Liver (tissue), 9 donors: ENCODE measurements around the gene MYADML2. TPM values are rescaled to one million over a fixed set of nuclear protein-coding genes. Genes with fewer than 3 reads are reported as not detected.

Source experiments
- DNase-seq: peaks from one replicate; pipeline ENCODE4 v3.0.0-alpha.2; 2017; ENCODE audit warnings: low spot score
- H3K27ac ChIP-seq, 2 donors: one replicate each; pipeline ENCODE4 v1.7.0; 2013; ENCODE audit warnings: inconsistent platforms in 2 of 2, low read length in 2 of 2, control low read depth in 1 of 2, low read depth in 1 of 2, mild to moderate bottlenecking in 1 of 2
- H3K27me3 ChIP-seq, 4 donors: one replicate each; pipeline versions ENCODE4 v1.6.1 to v1.7.0; 2013; ENCODE audit warnings: low read length in 3 of 4, inconsistent platforms in 1 of 4, mild to moderate bottlenecking in 1 of 4, moderate library complexity in 1 of 4; ENCODE audit not compliant: control insufficient read depth in 4 of 4, insufficient read depth in 4 of 4
- H3K36me3 ChIP-seq, 4 donors: one replicate each; pipeline versions ENCODE4 v1.6.1 to v1.7.0; 2013; ENCODE audit warnings: low read length in 3 of 4, mild to moderate bottlenecking in 3 of 4, low read depth in 1 of 4, moderate library complexity in 1 of 4; ENCODE audit not compliant: control insufficient read depth in 4 of 4, insufficient read depth in 3 of 4
- H3K4me1 ChIP-seq, 4 donors: one replicate each; pipeline versions ENCODE4 v1.6.1 to v1.7.0; 2013; ENCODE audit warnings: low read length in 3 of 4, mild to moderate bottlenecking in 3 of 4, moderate library complexity in 1 of 4; ENCODE audit not compliant: control insufficient read depth in 4 of 4, insufficient read depth in 4 of 4
- H3K4me3 ChIP-seq, 3 donors: one replicate each; pipeline versions ENCODE4 v1.6.1 to v1.7.0; 2013; ENCODE audit warnings: low read length in 3 of 3, control low read depth in 1 of 3, low read depth in 1 of 3, mild to moderate bottlenecking in 1 of 3
- H3K9ac ChIP-seq, 2 donors: one replicate each; pipeline ENCODE4 v1.7.0; 2013; ENCODE audit warnings: low read length in 2 of 2, mild to moderate bottlenecking in 2 of 2, moderate library complexity in 2 of 2, control low read depth in 1 of 2, low read depth in 1 of 2
- H3K9me3 ChIP-seq, 4 donors: one replicate each; pipeline versions ENCODE4 v1.6.1 to v1.7.0; 2013; ENCODE audit warnings: low read length in 3 of 4; ENCODE audit not compliant: control insufficient read depth in 4 of 4
- ATF3 ChIP-seq: IDR thresholded peaks from 2 replicates; pipeline ENCODE4 v1.6.1; 2016; ENCODE audit warnings: antibody characterized with exemption
- CTCF ChIP-seq: fragments of 150-350 bp; IDR thresholded peaks from 2 replicates; pipeline ENCODE4 v1.5.1; 2017; ENCODE audit warnings: improper control_type of control experiment, low read depth, low read length; ENCODE audit not compliant: missing input control
- FOXA1 ChIP-seq: IDR thresholded peaks from 2 replicates; pipeline ENCODE4 v1.6.1; 2016; ENCODE audit warnings: antibody characterized with exemption
- FOXA2 ChIP-seq: IDR thresholded peaks from 2 replicates; pipeline ENCODE4 v1.6.1; 2016; ENCODE audit warnings: antibody characterized with exemption
- GABPA ChIP-seq, 2 donors: IDR thresholded peaks in 1 of 2; conservative IDR thresholded peaks in 1 of 2; 2 replicates each; pipeline ENCODE4 v1.6.1; 2016; ENCODE audit warnings: antibody characterized with exemption in 2 of 2, mild to moderate bottlenecking in 1 of 2, moderate library complexity in 1 of 2
- HNF4A ChIP-seq, 2 donors: conservative IDR thresholded peaks; 2 replicates each; pipeline ENCODE4 v1.6.1; 2016; ENCODE audit warnings: antibody characterized with exemption in 2 of 2, mild to moderate bottlenecking in 2 of 2
- HNF4G ChIP-seq: IDR thresholded peaks from 2 replicates; pipeline ENCODE4 v1.6.1; 2016; ENCODE audit warnings: antibody characterized with exemption
- JUND ChIP-seq, 2 donors: IDR thresholded peaks; 2 replicates each; pipeline ENCODE4 v1.6.1; 2016; ENCODE audit warnings: antibody characterized with exemption in 2 of 2
- MAX ChIP-seq: IDR thresholded peaks from 2 replicates; pipeline ENCODE4 v1.6.1; 2016; ENCODE audit warnings: antibody characterized with exemption
- NR2F2 ChIP-seq: IDR thresholded peaks from 2 replicates; pipeline ENCODE4 v1.6.1; 2016; ENCODE audit warnings: antibody characterized with exemption
- RAD21 ChIP-seq, 2 donors: IDR thresholded peaks; 2 replicates each; pipeline ENCODE4 v1.6.1; 2016; ENCODE audit warnings: antibody characterized with exemption in 2 of 2, mild to moderate bottlenecking in 2 of 2
- REST ChIP-seq: IDR thresholded peaks from 2 replicates; pipeline ENCODE4 v1.6.1; 2016; ENCODE audit warnings: antibody characterized with exemption, mild to moderate bottlenecking
- RXRA ChIP-seq, 2 donors: IDR thresholded peaks; 2 replicates each; pipeline ENCODE4 v1.6.1; 2017 to 2018; ENCODE audit warnings: antibody characterized with exemption in 2 of 2, mild to moderate bottlenecking in 1 of 2
- SP1 ChIP-seq: IDR thresholded peaks from 2 replicates; pipeline ENCODE4 v1.6.1; 2018; ENCODE audit warnings: antibody characterized with exemption, mild to moderate bottlenecking
- TAF1 ChIP-seq: conservative IDR thresholded peaks from 2 replicates; pipeline ENCODE4 v1.6.1; 2016; ENCODE audit warnings: antibody characterized with exemption, mild to moderate bottlenecking
- YY1 ChIP-seq: IDR thresholded peaks from 2 replicates; pipeline ENCODE4 v1.6.1; 2016; ENCODE audit warnings: antibody characterized with exemption, mild to moderate bottlenecking
- whole genome bisulfite sequencing: extraction: QIAGEN DNeasy Blood & Tissue Kit; methylation state at CpG from one replicate; pipeline ENCODE4 v1.1.7; 2013; 5-methylcytosine and 5-hydroxymethylcytosine counted together
- polyA plus RNA-seq, 2 donors: library from polyadenylated mRNA; stranded (reverse) in 1 of 2; unstranded in 1 of 2; fragments of 200-250 nt in 1 of 2; fragments of >200 nt in 1 of 2; fragmentation: Nextera tagmentation in 1 of 2; extraction: Ambion mirVana in 1 of 2; gene quantifications; one replicate each; pipeline versions ENCODE4 v1.2.1 to v1.2.3, GENCODE V29; 2013 to 2015
- total RNA-seq, 2 donors: library from RNA; depleted of rRNA; stranded (reverse); fragments of >200 nt; gene quantifications; one replicate each; pipeline ENCODE4 v1.2.3, GENCODE V29; 2014
- donor health status: healthy.
- donor health status: healthy.
- donor health status: healthy.
- donor health status: healthy.
- donor health status: healthy.

The MYADML2 gene
- total and polyA plus RNA-seq, 4 donors = not detected

GRCh38 chr17:81895400-81895799, 51.6 kb downstream of the MYADML2 start:
- no peaks in the 10 kb centered on the region for H3K9me3 ChIP-seq
- no peaks in the 10 kb centered on the region for H3K27me3 ChIP-seq
- H3K4me1 ChIP-seq = peaks cover 3 to 13% (median 10%) of the 10 kb centered on the region in 4 donors
- no peak overlapping the region for H3K9ac ChIP-seq
- 94% methylated on average over 11 of the region's 11 CpGs for WGBS
- no peak overlapping the region for H3K4me3 ChIP-seq
- H3K27ac ChIP-seq = no peak overlapping the region
- DNase-seq = no peak
- TF ChIP-seq RAD21 (IDR thresholded peaks at IDR 0.05) (no peak), HNF4A (conservative IDR thresholded peaks at IDR 0.05) (no peak), HNF4G (no peak), GABPA (IDR thresholded peaks at IDR 0.05 in 1 of 2, conservative IDR thresholded peaks at IDR 0.05 in 1 of 2) (no peak), YY1 (no peak), FOXA2 (no peak), MAX (no peak), RXRA (IDR thresholded peaks at IDR 0.05) (no peak), CTCF (no peak), JUND (IDR thresholded peaks at IDR 0.05) (no peak), FOXA1 (no peak), ATF3 (no peak), REST (no peak), TAF1 (no peak)
- H3K36me3 ChIP-seq = peaks cover 6 to 37% (median 7%) of the 10 kb centered on the region in 4 donors

- peak overlapping the region; percentile 66 to 94 (median 91) for H3K4me3 ChIP-seq
- no peaks in the 10 kb centered on the region for H3K9me3 ChIP-seq
- WGBS = under 1% methylated on average over 40 of the region's 40 CpGs
- H3K9ac ChIP-seq = no peak overlapping the region
- TF ChIP-seq SP1 (no peak), FOXA2 (no peak), RXRA (IDR thresholded peaks at IDR 0.05) (no peak), NR2F2 (no peak), ATF3 (no peak), YY1 (no peak), HNF4A (conservative IDR thresholded peaks at IDR 0.05) (no peak), FOXA1 (no peak)
- DNase-seq = no peak
- no peaks in the 10 kb centered on the region for H3K27me3 ChIP-seq
- H3K36me3 ChIP-seq = peaks cover 12 to 42% (median 17%) of the 10 kb centered on the region in 4 donors
- peak overlapping the region in 1 of 2 donors; percentile 25 for H3K27ac ChIP-seq
- H3K4me1 ChIP-seq = peaks cover 6 to 24% (median 19%) of the 10 kb centered on the region in 4 donors
These were observed 55.8 kb downstream of the MYADML2 start for GRCh38 chr17:81891303-81891552.
